A673 (cell line): ENCODE data around the gene PANX2.

Experiments
- EZH2 ChIP-seq: fragments of 200-600 bp; sonication (generic); IDR thresholded peaks from 2 replicates; pipeline ENCODE4 v1.6.1; 2017; ENCODE audit warnings: borderline replicate concordance, low read depth, mild to moderate bottlenecking, mixed read lengths, antibody characterized with exemption, low read length; ENCODE audit not compliant: poor library complexity, severe bottlenecking
- TF ChIP-seq, protein P1 (sequence below): fragments of 300-800, 200-600 bp; sonication (generic); conservative IDR thresholded peaks from 2 replicates; pipeline ENCODE4 v1.5.1; 2017; ENCODE audit warnings: low read depth, mild to moderate bottlenecking, antibody characterized with exemption, low read length, moderate library complexity, mixed read lengths

DNA sequence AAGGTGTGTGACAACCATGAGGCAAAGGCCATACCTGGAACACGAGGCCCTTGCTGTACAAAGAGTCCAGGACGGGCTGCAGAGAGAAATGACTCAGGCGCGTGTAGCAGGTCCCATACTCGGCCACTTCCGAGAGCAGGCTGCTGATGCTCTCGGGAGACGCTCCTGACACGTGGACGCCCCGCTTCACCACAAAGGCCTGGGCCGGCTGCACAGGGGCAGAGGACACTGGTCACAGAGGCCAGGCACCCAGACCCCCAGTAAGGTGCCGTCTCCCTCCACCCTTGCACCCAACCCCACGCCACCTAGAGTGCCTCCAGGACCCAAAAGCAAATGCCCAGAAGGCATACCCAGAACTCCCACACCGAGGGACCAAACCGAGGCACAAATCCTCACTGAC, 58.8 kb downstream of the PANX2 start:
- TF ChIP-seq EZH2, result no peak
- TF ChIP-seq, protein P1, sequence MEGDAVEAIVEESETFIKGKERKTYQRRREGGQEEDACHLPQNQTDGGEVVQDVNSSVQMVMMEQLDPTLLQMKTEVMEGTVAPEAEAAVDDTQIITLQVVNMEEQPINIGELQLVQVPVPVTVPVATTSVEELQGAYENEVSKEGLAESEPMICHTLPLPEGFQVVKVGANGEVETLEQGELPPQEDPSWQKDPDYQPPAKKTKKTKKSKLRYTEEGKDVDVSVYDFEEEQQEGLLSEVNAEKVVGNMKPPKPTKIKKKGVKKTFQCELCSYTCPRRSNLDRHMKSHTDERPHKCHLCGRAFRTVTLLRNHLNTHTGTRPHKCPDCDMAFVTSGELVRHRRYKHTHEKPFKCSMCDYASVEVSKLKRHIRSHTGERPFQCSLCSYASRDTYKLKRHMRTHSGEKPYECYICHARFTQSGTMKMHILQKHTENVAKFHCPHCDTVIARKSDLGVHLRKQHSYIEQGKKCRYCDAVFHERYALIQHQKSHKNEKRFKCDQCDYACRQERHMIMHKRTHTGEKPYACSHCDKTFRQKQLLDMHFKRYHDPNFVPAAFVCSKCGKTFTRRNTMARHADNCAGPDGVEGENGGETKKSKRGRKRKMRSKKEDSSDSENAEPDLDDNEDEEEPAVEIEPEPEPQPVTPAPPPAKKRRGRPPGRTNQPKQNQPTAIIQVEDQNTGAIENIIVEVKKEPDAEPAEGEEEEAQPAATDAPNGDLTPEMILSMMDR, result no peak
